ENCODE data around the gene RBM20. TPM values are rescaled to one million over a fixed set of nuclear protein-coding genes. Genes with fewer than 3 reads are reported as not detected.

Gene RBM20
- total and polyA plus RNA-seq, 2 of the 13 experiments (the other 11 are each of a cell fraction or from before 2014, with no cell fraction given): 0.02 to 0.22 TPM

DNA sequence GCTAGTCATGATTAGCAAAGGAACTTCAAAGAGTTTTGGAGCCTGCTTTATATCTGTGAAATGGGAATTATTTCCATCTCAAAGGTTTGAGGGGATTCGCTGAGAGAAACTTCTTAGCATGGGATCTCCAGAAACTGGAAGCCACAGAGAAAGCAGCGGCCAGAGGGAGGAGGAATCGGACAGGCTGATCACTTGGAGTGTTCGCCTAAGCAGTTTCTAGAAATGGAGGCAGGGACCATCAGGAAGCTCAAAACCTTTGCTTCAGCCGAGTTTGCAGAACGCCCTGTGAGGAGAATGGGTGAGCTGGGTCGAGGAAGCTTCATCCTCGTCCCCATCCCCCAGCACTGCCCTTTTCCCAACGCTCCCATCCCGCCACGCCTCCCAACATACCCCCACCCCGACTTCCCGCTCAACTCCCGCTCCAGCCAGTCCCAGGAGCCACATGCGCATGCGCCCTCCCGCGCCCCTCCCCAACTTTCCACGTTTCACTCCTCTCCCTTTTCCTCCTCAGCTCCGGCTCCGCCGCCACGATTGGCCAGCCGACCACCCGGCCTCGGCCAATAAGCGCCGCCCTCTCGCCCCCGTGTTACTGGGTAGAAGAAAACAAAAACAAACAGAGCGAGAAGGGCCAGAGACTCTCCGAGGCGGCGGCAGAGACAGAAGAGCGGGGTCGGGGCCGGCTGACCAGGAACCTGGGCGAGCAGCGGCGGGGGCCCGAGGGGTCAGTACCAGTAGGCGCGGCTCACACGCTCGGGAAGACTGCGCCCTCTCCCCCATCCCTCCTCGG is 227.4 kb downstream of the RBM20 start, which contains the start of gene PDCD4 (continued):
- TF ChIP-seq TBX3 (IDR thresholded peaks at IDR 0.05; ENCODE audit: borderline replicate concordance): no peak
- no peak for TF ChIP-seq ZNF761 (CRISPR knock-in tag; conservative IDR thresholded peaks at IDR 0.05)
- no peak for TF ChIP-seq PHF20 (CRISPR knock-in tag; IDR thresholded peaks at IDR 0.05)
- TF ChIP-seq, protein P1, sequence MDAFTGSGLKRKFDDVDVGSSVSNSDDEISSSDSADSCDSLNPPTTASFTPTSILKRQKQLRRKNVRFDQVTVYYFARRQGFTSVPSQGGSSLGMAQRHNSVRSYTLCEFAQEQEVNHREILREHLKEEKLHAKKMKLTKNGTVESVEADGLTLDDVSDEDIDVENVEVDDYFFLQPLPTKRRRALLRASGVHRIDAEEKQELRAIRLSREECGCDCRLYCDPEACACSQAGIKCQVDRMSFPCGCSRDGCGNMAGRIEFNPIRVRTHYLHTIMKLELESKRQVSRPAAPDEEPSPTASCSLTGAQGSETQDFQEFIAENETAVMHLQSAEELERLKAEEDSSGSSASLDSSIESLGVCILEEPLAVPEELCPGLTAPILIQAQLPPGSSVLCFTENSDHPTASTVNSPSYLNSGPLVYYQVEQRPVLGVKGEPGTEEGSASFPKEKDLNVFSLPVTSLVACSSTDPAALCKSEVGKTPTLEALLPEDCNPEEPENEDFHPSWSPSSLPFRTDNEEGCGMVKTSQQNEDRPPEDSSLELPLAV (CRISPR knock-in tag; conservative IDR thresholded peaks at IDR 0.05; ENCODE audit: low read depth): no peak
- TF ChIP-seq, protein P2, sequence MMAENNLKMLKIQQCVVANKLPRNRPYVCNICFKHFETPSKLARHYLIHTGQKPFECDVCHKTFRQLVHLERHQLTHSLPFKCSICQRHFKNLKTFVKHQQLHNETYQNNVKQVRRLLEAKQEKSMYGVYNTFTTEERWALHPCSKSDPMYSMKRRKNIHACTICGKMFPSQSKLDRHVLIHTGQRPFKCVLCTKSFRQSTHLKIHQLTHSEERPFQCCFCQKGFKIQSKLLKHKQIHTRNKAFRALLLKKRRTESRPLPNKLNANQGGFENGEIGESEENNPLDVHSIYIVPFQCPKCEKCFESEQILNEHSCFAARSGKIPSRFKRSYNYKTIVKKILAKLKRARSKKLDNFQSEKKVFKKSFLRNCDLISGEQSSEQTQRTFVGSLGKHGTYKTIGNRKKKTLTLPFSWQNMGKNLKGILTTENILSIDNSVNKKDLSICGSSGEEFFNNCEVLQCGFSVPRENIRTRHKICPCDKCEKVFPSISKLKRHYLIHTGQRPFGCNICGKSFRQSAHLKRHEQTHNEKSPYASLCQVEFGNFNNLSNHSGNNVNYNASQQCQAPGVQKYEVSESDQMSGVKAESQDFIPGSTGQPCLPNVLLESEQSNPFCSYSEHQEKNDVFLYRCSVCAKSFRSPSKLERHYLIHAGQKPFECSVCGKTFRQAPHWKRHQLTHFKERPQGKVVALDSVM (CRISPR knock-in tag; IDR thresholded peaks at IDR 0.05): 0 out of 2 replicates have a peak, but pooled peaks have one; percentile 24
- TF ChIP-seq, protein P3, sequence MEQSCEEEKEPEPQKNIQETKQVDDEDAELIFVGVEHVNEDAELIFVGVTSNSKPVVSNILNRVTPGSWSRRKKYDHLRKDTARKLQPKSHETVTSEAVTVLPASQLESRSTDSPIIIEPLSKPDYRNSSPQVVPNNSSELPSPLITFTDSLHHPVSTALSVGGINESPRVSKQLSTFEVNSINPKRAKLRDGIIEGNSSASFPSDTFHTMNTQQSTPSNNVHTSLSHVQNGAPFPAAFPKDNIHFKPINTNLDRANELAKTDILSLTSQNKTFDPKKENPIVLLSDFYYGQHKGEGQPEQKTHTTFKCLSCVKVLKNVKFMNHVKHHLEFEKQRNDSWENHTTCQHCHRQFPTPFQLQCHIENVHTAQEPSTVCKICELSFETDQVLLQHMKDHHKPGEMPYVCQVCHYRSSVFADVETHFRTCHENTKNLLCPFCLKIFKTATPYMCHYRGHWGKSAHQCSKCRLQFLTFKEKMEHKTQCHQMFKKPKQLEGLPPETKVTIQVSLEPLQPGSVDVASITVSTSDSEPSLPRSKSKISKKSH (CRISPR knock-in tag; IDR thresholded peaks at IDR 0.05; ENCODE audit: borderline replicate concordance): no peak
- no peak for TF ChIP-seq SYNCRIP (IDR thresholded peaks at IDR 0.05; ENCODE audit: insufficient read depth, low read depth, low read length)
- no peak for TF ChIP-seq SRSF4 (IDR thresholded peaks at IDR 0.05; ENCODE audit: low read depth, low read length, poor library complexity, severe bottlenecking)
- no peak for TF ChIP-seq GPN1 (CRISPR knock-in tag; IDR thresholded peaks at IDR 0.05; ENCODE audit: borderline replicate concordance)
- no peak for TF ChIP-seq ZNF296 (CRISPR knock-in tag; conservative IDR thresholded peaks at IDR 0.05)
- 0 out of 2 replicates have a peak, but pooled peaks have one; percentile 12 for TF ChIP-seq ZSCAN20 (CRISPR knock-in tag; IDR thresholded peaks at IDR 0.05; ENCODE audit: borderline replicate concordance)
- TF ChIP-seq, protein P4, sequence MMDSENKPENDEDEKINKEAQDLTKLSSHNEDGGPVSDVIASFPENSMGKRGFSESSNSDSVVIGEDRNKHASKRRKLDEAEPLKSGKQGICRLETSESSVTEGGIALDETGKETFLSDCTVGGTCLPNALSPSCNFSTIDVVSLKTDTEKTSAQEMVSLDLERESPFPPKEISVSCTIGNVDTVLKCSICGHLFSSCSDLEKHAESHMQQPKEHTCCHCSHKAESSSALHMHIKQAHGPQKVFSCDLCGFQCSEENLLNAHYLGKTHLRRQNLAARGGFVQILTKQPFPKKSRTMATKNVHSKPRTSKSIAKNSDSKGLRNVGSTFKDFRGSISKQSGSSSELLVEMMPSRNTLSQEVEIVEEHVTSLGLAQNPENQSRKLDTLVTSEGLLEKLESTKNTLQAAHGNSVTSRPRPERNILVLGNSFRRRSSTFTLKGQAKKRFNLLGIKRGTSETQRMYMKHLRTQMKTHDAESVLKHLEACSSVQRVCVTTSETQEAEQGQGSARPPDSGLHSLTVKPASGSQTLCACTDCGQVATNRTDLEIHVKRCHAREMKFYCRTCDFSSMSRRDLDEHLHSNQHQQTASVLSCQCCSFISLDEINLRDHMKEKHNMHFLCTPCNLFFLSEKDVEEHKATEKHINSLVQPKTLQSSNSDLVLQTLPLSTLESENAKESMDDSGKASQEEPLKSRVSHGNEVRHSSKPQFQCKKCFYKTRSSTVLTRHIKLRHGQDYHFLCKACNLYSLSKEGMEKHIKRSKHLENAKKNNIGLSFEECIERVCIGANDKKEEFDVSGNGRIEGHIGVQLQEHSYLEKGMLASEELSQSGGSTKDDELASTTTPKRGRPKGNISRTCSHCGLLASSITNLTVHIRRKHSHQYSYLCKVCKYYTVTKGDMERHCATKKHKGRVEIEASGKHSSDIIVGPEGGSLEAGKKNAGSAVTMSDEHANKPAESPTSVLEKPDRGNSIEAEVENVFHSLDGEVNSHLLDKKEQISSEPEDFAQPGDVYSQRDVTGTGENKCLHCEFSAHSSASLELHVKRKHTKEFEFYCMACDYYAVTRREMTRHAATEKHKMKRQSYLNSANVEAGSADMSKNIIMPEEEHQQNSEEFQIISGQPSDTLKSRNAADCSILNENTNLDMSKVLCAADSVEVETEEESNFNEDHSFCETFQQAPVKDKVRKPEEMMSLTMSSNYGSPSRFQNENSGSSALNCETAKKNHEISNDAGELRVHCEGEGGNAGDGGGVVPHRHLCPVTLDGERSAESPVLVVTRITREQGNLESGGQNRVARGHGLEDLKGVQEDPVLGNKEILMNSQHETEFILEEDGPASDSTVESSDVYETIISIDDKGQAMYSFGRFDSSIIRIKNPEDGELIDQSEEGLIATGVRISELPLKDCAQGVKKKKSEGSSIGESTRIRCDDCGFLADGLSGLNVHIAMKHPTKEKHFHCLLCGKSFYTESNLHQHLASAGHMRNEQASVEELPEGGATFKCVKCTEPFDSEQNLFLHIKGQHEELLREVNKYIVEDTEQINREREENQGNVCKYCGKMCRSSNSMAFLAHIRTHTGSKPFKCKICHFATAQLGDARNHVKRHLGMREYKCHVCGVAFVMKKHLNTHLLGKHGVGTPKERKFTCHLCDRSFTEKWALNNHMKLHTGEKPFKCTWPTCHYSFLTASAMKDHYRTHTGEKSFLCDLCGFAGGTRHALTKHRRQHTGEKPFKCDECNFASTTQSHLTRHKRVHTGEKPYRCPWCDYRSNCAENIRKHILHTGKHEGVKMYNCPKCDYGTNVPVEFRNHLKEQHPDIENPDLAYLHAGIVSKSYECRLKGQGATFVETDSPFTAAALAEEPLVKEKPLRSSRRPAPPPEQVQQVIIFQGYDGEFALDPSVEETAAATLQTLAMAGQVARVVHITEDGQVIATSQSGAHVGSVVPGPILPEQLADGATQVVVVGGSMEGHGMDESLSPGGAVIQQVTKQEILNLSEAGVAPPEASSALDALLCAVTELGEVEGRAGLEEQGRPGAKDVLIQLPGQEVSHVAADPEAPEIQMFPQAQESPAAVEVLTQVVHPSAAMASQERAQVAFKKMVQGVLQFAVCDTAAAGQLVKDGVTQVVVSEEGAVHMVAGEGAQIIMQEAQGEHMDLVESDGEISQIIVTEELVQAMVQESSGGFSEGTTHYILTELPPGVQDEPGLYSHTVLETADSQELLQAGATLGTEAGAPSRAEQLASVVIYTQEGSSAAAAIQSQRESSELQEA (CRISPR knock-in tag; IDR thresholded peaks at IDR 0.05; ENCODE audit: not compliant biosample characterization): no peak
- TF ChIP-seq ZBTB38 (CRISPR knock-in tag; IDR thresholded peaks at IDR 0.05): 0 out of 2 replicates have a peak, but pooled peaks have one; percentile 50
- no peak for TF ChIP-seq ZBTB8A (CRISPR knock-in tag; IDR thresholded peaks at IDR 0.05; ENCODE audit: borderline replicate concordance, low read depth)
